GM12878 (cell line): ENCODE measurements around the gene EPHA10. TPM values are rescaled to one million over a fixed set of nuclear protein-coding genes. Genes with fewer than 3 reads are reported as not detected.

Experiments used
- ATAC-seq: fragments of 200-7000 bp; cut with Tn5 transposase; 3 replicates; pipeline ENCODE4 v1.9.1; 2020; ENCODE audit warnings: mild to moderate bottlenecking, moderate library complexity
- BruUV-seq: library from RNA; stranded (reverse); fragments of 400-500 nt; replicated peaks from 2 replicates; lab custom pipeline; 2021; lab: Mats Ljungman, UMichigan
- CTCF ChIA-PET: fragments of 300-600 bp; sonication (Branson Sonifier 250); formaldehyde crosslinking; extraction: SDS; loops from one replicate; lab custom pipeline; 2021; ENCODE audit warnings: inconsistent platforms; lab: Yijun Ruan, JAX
- POLR2A ChIA-PET: fragments of 350-600 bp; formaldehyde crosslinking; extraction: SDS; loops from one replicate; lab custom pipeline; 2021; ENCODE audit warnings: inconsistent platforms; lab: Charles Lee
- RAD21 ChIA-PET: fragments of 300-600 bp; sonication (Branson Sonifier 250); formaldehyde crosslinking; loops from one replicate; lab custom pipeline; 2023; ENCODE audit warnings: antibody characterized with exemption; ENCODE audit not compliant: unreplicated experiment; lab: Charles Lee
- SMC1A ChIA-PET: fragments of 300-600 bp; sonication (Branson Sonifier 250); formaldehyde crosslinking; loops from one replicate; lab custom pipeline; 2023; ENCODE audit not compliant: unreplicated experiment, uncharacterized antibody; lab: Charles Lee
- DNase-seq: peaks from one replicate; pipeline ENCODE4 v3.0.0-alpha.2; 2011; ENCODE audit warnings: low read depth, low spot score
- FAIRE-seq: peaks from 3 replicates; lab custom pipeline; 2011; peaks lifted over from hg19 to GRCh38; lab: Jason Lieb, UNC
- H2AFZ ChIP-seq: 2 replicates; pipeline ENCODE4 v1.6.0; 2011; ENCODE audit warnings: low read depth, low read length, control low read depth; ENCODE audit not compliant: control insufficient read depth
- H3K27ac ChIP-seq: 2 replicates; pipeline ENCODE4 v1.5.1; 2011; ENCODE audit warnings: control low read depth; ENCODE audit not compliant: control insufficient read depth, insufficient read depth
- H3K27me3 ChIP-seq, 2 experiments: replicated peaks in 1 of 2; 2 replicates each; pipeline versions ENCODE4 v1.6.0 to v1.6.1; 2011; ENCODE audit warnings: low read length in 1 of 2; ENCODE audit not compliant: control insufficient read depth in 2 of 2, insufficient read depth in 2 of 2
- H3K36me3 ChIP-seq, 2 experiments: 2 replicates each; pipeline ENCODE4 v1.5.1; 2011; ENCODE audit warnings: low read length in 1 of 2; ENCODE audit not compliant: control insufficient read depth in 2 of 2, insufficient read depth in 2 of 2
- H3K4me1 ChIP-seq: 2 replicates; pipeline ENCODE4 v1.6.1; 2011; ENCODE audit warnings: mild to moderate bottlenecking, low read length, moderate library complexity, mixed read lengths; ENCODE audit not compliant: control insufficient read depth, insufficient read depth
- H3K4me2 ChIP-seq: 2 replicates; pipeline ENCODE4 v1.6.0; 2011; ENCODE audit warnings: control low read depth; ENCODE audit not compliant: control insufficient read depth, insufficient read depth
- H3K4me3 ChIP-seq: fragments of 200-600 bp; sonication (generic); 2 replicates; pipeline ENCODE4 v1.5.1; 2016
- H3K79me2 ChIP-seq: 2 replicates; pipeline ENCODE4 v1.6.0; 2011; ENCODE audit warnings: low read length; ENCODE audit not compliant: control insufficient read depth, insufficient read depth
- H3K9ac ChIP-seq: 2 replicates; pipeline ENCODE4 v1.8.0; 2011; ENCODE audit warnings: low read length, control low read depth, mixed read lengths; ENCODE audit not compliant: control insufficient read depth, insufficient read depth
- H3K9me3 ChIP-seq: replicated peaks from 3 replicates; pipeline ENCODE4 v1.5.1; 2011; ENCODE audit warnings: mild to moderate bottlenecking, low read length; ENCODE audit not compliant: control insufficient read depth, insufficient read depth
- H4K20me1 ChIP-seq: 2 replicates; pipeline ENCODE4 v1.6.0; 2011; ENCODE audit not compliant: control insufficient read depth, insufficient read depth
- BCL11A ChIP-seq: IDR thresholded peaks from 2 replicates; pipeline ENCODE4 v1.6.1; 2011; ENCODE audit warnings: low read depth, low read length
- BMI1 ChIP-seq: fragments of 450-650 bp; IDR thresholded peaks from 2 replicates; pipeline ENCODE4 v1.6.1; 2016; ENCODE audit warnings: mild to moderate bottlenecking, moderate library complexity, borderline replicate concordance
- FOXK2 ChIP-seq: fragments of 450-650 bp; IDR thresholded peaks from 2 replicates; pipeline ENCODE4 v1.6.1; 2017; ENCODE audit warnings: mild to moderate bottlenecking, moderate library complexity
- HDAC2 ChIP-seq: fragments of 200-600 bp; sonication (generic); IDR thresholded peaks from 2 replicates; pipeline ENCODE4 v1.6.1; 2017
- IRF3 ChIP-seq: fragments of 450-650 bp; IDR thresholded peaks from 2 replicates; pipeline ENCODE4 v1.6.1; 2014; ENCODE audit warnings: mild to moderate bottlenecking
- MEF2B ChIP-seq: fragments of 450-650 bp; IDR thresholded peaks from 2 replicates; pipeline ENCODE4 v1.6.1; 2018; ENCODE audit warnings: mild to moderate bottlenecking, moderate library complexity; ENCODE audit not compliant: partially characterized antibody, poor library complexity, severe bottlenecking
- NFYA ChIP-seq: IDR thresholded peaks from 2 replicates; pipeline ENCODE4 v1.6.1; 2011; ENCODE audit warnings: low read depth, mild to moderate bottlenecking, low read length, improper control_type of control experiment, borderline replicate concordance
- PML ChIP-seq: IDR thresholded peaks from 2 replicates; pipeline ENCODE4 v1.6.1; 2012; ENCODE audit warnings: low read length, inconsistent platforms
- PRDM15 ChIP-seq: fragments of 450-650 bp; formaldehyde crosslinking; IDR thresholded peaks from 2 replicates; pipeline ENCODE4 v1.4.0; 2020; ENCODE audit warnings: mild to moderate bottlenecking, moderate library complexity
- RELB ChIP-seq: fragments of 450-650 bp; IDR thresholded peaks from 2 replicates; pipeline ENCODE4 v1.6.1; 2017; ENCODE audit warnings: low read depth, mild to moderate bottlenecking, moderate library complexity
- RUNX3 ChIP-seq: IDR thresholded peaks from 2 replicates; pipeline ENCODE4 v1.6.1; 2012; ENCODE audit warnings: low read length, inconsistent platforms
- SIX5 ChIP-seq: IDR thresholded peaks from 2 replicates; pipeline ENCODE4 v1.6.1; 2011; ENCODE audit warnings: mild to moderate bottlenecking, low read depth, low read length, moderate library complexity; ENCODE audit not compliant: severe bottlenecking
- SMARCA5 ChIP-seq: fragments of 450-650 bp; IDR thresholded peaks from 2 replicates; pipeline ENCODE4 v1.6.1; 2017; ENCODE audit warnings: mild to moderate bottlenecking
- SUZ12 ChIP-seq: fragments of 200-600 bp; sonication (generic); IDR thresholded peaks from one replicate; pipeline ENCODE4 v1.6.1; 2018; ENCODE audit warnings: antibody characterized with exemption, mild to moderate bottlenecking; ENCODE audit not compliant: unreplicated experiment
- TCF12 ChIP-seq: IDR thresholded peaks from 2 replicates; pipeline ENCODE4 v1.6.1; 2011; ENCODE audit warnings: low read depth, mild to moderate bottlenecking, low read length
- ZNF274 ChIP-seq: IDR thresholded peaks from one replicate; pipeline ENCODE4 v1.8.0; 2011; ENCODE audit not compliant: insufficient read length, insufficient read depth
- ZNF622 ChIP-seq: fragments of 450-650 bp; IDR thresholded peaks from 2 replicates; pipeline ENCODE4 v1.6.1; 2017; ENCODE audit warnings: mild to moderate bottlenecking, inconsistent platforms
- WGBS: methylation state at CpG from one replicate; pipeline ENCODE4 v1.1.6; 2016; ENCODE audit warnings: low lambda C conversion rate; ENCODE audit not compliant: insufficient replicate concordance, insufficient coverage; ENCODE audit errors: missing lambda C conversion rate; 5-methylcytosine and 5-hydroxymethylcytosine counted together
- in situ Hi-C: fragments of 300-500 bp; cut with MboI; formaldehyde crosslinking; loops from 9 replicates; pipeline ENCODE4 v1.14.3; 2018; ENCODE audit warnings: mixed read lengths
- intact Hi-C: fragments of 100-400 bp; cut with micrococcal nuclease; formaldehyde crosslinking; loops from one replicate; pipeline ENCODE4 v1.14.2; 2022; ENCODE audit not compliant: unreplicated experiment
- polyA plus RNA-seq, 11 experiments: library from polyadenylated mRNA; depleted of rRNA in 4 of 11; unstranded in 6 of 11; stranded (reverse) in 5 of 11; fragments of >200 nt; fragmentation: Nextera tagmentation in 4 of 11; fragmentation: Illumina TruSeq in 1 of 11; extraction: Ambion mirVana in 4 of 11; extraction: Trizol in 1 of 11; gene quantifications; 1 replicate in 1 of 11; 2 replicates in 10 of 11; pipeline versions ENCODE4 v1.2.1 to v1.2.3, GENCODE V29; 2011 to 2016; ENCODE audit warnings: inconsistent platforms in 2 of 11, missing spikeins in 2 of 11, low read depth in 1 of 11
- total RNA-seq, 4 experiments: library from RNA; depleted of rRNA in 3 of 4; stranded (reverse); fragments of >200 nt in 3 of 4; fragmentation: Illumina TruSeq in 1 of 4; extraction: Trizol in 1 of 4; gene quantifications; 2 replicates each; pipeline versions ENCODE4 v1.2.1 to v1.2.3, GENCODE V29; 2013 to 2021
- TF ChIP-seq, protein P1 (sequence below): IDR thresholded peaks from 2 replicates; pipeline ENCODE4 v1.6.1; 2012; ENCODE audit warnings: low read depth, low read length, improper control_type of control experiment

EPHA10 gene
- total and polyA plus RNA-seq, 10 of the 15 experiments (the other 5 are each of a cell fraction or from before 2014, with no cell fraction given), result 0.05 to 0.06 TPM; not detected in 8

DNA sequence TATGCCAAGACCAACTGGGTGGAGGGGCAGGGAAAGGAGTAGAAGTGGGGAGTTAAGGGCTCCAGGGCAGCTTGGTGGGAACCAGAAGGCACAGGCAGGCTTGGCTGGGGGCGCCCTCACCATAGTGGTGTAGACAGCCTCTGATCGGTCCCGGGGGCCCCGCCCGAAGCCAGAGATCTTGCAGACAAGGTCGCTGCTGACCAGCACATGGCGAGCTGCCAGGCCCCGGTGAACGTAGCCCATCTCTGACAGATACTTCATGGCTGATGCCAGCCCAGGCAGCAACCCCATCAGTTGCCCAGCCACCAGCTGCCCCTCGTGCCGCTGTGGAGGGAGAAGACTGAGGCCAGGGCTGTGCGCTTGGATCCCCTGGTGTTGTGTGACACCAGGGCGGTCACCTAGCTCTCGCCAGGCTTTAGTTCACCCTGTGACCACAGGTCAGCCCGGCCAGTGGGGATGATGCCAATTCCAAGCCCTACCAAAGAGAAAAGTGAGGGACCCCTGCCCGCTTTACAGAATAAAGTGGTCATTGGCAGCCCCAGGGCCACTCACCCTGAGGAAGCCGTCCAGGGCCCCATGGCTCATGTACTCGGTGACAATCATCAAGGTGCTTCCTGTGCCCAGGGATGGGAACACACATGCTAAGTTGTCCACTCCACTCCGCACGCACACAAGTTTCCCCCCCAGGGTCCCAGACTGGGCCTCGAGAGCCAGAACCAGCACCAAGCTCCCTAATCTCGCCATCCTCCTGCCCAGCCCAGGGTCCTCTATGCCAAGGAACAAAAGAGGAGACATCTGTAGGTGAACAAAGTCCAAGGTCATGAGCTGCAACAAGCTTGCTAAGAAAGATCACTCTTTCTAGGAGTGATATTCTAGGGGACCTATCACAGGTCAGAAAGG lies 44.4 kb downstream of the EPHA10 start:
- Histone ChIP-seq H3K9me3 (no peaks in the 10 kb centered on the region), H3K79me2 (no peaks in the 10 kb centered on the region), H2AFZ (no peak overlapping the region), H3K4me1 (no peaks in the 10 kb centered on the region), H3K4me2 (no peak overlapping the region), H3K9ac (no peak overlapping the region), H3K4me3 (no peak overlapping the region), H3K36me3 (no peaks in the 10 kb centered on the region), H3K27me3 (no peaks in the 10 kb centered on the region), H3K27ac (no peak overlapping the region), H4K20me1 (no peaks in the 10 kb centered on the region)
- BruUV-seq, result no TSS peak
- ChIA-PET CTCF (no interaction called here), SMC1A (interaction anchor here (1.3 kb wide), 1 partner anchor 21 kb away, joined by 3 read pairs; no protein-coding TSS in a partner anchor), RAD21 (no interaction called here), POLR2A (no interaction called here)
- in situ Hi-C loops (no loop called here), intact Hi-C loops (no loop called here)
- WGBS, result 46% methylated on average over 22 of the region's 22 CpGs
- ATAC-seq, result no peak
- FAIRE-seq, result no peak
- DNase-seq, result no peak
- TF ChIP-seq PRDM15 (CRISPR knock-in tag) (no peak), BMI1 (no peak), PML (no peak), RUNX3 (no peak), SUZ12 (no peak), FOXK2 (no peak), IRF3 (no peak), SIX5 (no peak), NFYA (no peak), SMARCA5 (no peak), BCL11A (no peak), ZNF622 (no peak), TCF12 (no peak), MEF2B (no peak), HDAC2 (no peak), ZNF274 (no peak), RELB (no peak)
- TF ChIP-seq, protein P1, sequence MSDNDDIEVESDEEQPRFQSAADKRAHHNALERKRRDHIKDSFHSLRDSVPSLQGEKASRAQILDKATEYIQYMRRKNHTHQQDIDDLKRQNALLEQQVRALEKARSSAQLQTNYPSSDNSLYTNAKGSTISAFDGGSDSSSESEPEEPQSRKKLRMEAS, result no peak
